IPS-NIHi7 (cell line): ENCODE measurements around the gene TEAD4.

ENCODE experiments used
- DNase-seq: peaks from one replicate; pipeline ENCODE4 v3.0.0; 2012; ENCODE audit warnings: mixed read lengths; ENCODE audit errors: extremely low spot score

TEAD4 gene

DNA sequence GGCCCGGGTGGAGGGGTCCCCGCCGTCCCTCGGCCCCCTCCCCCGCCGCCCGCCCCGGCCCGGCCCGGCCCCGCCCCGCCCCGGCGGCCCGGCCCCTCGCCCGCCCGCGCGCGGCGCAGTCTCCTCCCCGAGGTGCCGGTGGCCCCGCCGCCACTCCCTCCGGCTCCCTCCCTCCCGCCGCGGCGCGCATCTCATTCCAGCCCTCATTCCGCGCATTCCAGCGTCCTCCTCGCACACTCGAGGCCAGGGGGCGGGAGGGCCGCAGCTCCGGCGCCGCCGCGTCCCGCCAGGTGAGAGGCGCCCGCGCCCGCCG lies at the start of gene TEAD4:
Gene TEAD4, plus strand, starts transcription at position 206 of the 313 bp plus-strand sequence.
- peak; percentile 94 for DNase-seq

DNA sequence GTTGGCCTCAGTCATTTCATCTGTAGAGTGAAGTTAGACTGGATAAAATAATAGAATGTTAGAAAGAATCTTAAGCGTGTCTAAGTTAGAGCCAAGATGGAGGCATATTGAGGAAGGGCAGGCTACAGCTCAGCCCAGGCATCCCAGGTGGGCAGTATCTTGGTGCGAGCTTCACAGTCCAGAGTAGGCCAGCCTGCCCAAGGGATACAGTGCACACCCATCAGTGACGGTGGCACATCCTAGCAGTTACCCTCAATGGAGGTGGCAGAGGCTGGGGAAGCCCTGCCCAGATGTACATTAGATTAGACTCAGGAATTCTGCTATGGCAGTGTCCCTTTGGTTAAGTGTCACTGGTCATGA lies 47.0 kb upstream of the TEAD4 start:
- DNase-seq: no peak

DNA sequence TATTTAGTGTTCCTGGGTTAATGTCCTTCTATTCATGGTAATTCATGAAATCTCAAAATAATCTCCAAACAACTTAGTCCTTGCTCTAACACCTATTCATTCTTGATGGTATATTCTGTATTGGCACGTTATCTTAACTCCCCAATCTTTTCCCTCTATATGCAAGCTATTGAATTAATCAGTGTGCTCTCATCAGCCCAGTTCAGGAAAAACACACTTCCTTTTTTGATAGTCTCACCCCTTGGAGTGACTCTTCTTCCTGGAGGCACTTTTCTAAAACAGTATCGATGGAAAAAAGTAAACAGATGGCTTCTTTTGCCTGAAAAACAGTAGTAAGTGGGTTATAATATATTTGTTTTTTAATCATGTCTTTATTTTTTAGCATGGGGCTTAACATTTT lies 39.9 kb upstream of the TEAD4 start:
- no peak for DNase-seq

DNA sequence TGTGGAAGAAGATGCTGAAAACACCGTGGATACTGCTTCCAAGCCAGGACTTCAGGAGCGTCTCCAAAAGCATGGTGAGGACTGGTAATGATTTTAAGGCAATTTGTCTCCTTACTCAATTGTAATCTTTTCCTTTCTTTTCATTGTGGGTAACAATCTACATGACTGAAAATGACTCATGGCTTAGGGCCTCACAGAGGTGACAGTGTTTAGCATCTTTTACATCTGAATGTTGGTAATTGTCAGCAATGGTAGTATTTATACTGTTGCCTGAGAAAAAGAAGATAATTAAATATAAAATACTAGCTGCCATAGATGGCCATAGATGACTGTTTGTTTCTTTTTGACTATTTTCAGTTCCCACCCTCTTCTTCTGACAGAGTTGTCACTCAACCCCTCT lies 36.9 kb upstream of the TEAD4 start:
- DNase-seq: peak; percentile 24

DNA sequence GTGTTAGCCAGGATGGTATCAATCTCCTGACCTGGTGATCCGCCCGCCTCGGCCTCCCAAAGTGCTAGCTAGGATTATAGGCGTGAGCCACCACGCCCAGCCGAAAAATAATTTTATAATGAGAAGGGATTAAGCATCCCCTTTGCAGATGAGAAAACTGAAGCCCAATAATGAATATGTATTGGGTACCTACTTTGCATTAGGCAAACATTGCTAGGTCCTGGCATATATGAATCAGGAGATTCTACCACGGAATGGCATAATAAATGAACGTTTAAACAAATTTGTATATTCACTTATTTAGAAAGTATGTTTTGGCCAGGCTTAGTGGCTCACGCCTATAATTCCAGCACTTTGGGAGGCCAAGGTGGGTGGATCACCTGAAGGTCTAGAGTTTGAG lies 36.1 kb upstream of the TEAD4 start:
- no peak for DNase-seq

DNA sequence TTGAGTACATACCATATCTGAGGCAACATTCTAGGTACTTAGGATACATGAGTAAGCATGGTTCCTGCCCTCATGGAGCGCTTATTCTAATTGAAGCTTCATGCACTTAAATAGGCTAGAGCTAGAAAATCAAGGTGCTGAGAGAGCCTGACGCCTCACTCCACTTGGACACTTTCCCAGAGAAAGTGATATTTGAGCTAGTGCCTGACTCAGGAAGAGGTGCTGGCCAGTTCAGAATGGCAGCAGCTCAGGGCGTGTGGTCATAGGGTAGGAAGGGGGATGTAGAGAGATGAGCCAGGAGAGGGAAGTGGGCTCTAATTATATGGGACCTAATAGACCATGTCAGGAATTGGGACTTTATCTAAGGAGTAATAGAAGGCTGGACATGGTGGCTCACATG lies 35.2 kb upstream of the TEAD4 start:
- no peak for DNase-seq

DNA sequence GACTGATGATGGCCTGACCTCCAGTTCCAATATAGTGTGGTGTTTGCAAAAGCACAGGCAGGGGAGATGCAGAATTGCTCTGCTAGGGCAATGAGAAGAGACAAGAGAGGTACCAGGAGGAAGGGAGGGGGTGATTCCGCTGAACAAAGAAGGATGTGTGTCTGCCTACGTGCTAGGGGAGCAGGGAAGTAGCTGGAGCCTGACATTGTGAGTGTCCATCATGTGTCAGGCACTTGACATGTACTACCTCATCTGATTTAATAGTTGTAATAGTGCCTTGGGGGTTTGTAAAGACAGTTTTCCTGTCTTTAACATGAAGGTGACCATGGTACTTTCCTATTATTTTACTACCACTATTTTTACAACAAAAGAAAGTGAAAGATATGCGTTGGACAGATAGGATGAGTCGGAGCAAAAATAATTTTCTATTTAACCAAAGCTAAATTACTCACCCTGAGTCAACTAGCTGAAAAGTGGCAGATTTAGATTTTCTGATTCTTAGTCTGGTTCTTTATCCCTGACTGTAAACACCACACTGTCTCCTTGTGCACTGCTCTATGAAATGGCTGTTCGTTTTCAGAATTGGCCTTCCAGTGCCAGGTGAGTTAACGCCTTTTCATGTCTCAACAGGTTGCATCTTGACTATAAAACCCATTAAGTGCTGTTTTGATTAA lies 33.7 kb upstream of the TEAD4 start:
- no peak for DNase-seq

DNA sequence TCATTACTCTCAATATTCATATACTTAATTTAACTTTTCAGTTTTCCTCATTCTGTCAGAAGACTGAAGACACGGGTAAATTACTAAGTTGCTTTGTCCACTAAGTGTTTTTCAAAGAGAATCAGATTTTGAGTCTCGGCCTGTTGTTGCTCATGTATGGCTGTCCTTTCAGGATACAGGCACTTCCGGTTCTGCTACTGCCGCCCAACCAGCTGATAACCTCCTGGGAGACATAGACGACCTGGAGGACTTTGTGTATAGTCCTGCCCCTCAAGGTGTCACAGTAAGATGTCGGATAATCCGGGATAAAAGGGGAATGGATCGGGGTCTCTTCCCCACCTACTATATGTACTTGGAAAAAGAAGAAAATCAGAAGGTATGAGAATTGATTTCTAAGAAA lies 28.3 kb upstream of the TEAD4 start:
- DNase-seq: no peak

DNA sequence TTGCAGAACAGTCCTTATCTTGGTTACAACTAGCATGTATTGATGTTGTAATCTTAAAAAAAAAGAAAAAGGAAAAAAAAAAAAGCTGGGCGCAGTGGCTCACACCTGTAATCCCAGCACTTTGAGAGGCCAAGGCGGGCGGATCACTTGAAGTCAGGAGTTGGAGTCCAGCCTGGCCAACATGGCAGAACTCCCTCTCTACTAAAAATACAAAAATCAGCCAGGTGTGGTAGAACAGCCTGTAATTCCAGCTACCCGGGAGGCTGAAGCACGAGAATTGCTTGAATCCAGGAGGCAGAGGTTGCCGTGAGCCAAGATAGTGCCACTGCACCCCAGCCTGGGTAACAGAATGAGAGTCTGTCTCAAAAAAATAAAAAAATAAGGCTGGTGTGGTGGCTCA lies 25.6 kb upstream of the TEAD4 start:
- no peak for DNase-seq

DNA sequence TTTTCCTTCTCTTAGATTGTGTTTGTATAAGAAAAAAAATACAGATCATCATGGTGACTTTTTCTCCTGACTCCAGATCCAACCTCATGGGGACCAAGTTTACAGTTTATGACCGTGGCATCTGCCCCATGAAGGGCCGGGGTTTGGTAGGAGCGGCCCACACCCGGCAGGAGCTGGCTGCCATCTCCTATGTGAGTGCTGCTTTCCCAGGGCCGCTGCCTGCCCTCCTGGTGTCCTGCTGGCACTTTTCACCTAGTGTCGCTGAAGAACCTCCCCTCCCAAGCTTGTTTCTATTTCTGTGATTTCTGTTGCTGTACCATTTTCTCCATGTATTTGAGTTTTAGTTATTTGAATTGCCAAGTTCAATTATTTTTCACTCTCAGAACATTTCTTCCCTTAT lies 24.8 kb upstream of the TEAD4 start:
- DNase-seq: no peak

DNA sequence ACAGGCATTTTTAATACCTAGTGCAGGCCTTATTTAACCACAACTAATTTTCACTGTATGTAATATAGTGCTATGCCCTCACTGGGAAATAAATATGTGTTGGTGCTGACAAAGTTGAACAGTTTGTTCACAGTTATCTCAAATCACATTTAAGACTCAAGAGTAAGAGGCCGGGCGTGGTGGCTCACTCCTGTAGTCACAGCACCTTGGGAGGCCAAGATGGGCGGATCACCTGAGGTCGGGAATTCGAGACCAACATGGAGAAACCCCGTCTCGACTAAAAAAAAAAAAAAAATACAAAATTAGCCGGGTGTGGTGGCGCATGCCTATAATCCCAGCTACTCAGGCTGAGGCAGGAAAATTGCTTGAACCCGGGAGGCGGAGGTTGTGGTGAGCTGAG lies 22.9 kb upstream of the TEAD4 start:
- no peak for DNase-seq

DNA sequence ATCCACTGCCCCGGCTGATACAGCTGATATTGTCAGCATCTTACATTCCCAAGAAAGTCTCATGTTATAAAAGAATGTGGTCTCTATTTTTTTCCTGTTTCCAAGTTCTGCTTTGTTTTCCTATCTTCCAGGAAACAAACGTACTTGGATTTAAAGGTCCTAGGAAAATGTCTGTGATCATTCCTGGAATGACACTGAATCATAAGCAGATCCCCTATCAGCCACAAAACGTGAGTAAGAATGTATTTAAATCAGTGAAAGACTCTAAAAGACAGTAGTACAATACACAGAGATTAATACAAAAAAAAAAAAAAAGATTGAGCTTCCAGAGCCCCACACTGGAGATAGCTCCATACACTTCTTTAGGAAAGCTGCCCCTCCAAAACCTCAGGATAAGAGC lies 21.7 kb upstream of the TEAD4 start:
- DNase-seq: no peak

DNA sequence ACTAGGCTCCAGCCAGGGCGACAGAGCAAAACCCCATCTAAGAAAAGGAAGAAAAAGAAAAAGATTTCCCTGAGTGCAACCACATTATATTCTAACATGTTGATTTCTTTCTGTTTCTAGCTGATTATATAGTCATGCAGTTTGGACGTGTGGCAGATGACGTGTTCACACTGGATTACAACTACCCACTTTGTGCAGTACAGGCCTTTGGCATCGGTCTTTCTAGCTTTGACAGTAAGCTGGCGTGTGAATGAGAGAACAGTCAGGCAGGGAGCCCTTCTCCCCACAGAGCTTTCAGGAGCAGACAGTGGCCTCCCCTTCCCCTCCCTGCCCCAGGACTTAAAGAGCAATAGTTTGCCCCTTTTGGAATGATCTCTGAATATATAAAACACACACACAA lies 20.0 kb upstream of the TEAD4 start:
- DNase-seq: no peak

DNA sequence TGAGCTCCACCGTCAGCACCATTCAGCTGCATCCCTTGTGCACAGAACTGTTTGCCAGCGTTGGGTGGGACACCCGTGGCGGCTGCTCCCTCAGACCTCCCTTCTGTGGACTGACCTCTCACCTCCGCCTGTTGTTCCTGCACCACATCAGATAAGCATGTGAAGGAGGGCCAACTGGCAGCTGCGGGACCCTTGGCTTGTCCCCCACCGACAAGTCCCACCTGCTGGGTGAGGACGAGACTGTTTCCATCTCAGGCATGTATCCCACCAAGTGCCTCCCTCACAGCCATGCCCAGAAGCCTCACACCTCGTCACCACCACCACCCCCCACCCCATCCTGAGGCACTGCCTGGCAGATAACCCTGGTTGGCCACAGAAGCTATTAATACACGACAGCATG lies 18.6 kb upstream of the TEAD4 start:
- no peak for DNase-seq

DNA sequence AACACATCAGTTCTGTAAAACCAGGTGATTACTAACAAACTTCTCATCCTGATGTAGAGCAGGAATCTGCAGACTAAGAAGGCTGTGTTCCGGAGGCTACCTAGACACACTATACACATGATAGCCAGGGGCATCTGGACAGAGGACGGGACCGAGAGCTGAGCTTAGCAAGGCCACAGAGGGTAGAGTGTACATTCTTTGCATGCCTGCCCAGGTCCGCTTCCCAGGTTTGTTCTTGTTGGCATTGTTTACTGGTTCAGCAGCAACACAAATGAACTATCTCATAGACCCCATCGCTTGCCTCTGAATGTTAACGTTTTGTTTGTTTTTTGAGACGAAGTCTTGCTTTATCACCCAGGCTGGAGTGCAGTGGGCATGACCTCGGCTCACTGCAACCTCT lies 17.7 kb upstream of the TEAD4 start:
- no peak for DNase-seq

DNA sequence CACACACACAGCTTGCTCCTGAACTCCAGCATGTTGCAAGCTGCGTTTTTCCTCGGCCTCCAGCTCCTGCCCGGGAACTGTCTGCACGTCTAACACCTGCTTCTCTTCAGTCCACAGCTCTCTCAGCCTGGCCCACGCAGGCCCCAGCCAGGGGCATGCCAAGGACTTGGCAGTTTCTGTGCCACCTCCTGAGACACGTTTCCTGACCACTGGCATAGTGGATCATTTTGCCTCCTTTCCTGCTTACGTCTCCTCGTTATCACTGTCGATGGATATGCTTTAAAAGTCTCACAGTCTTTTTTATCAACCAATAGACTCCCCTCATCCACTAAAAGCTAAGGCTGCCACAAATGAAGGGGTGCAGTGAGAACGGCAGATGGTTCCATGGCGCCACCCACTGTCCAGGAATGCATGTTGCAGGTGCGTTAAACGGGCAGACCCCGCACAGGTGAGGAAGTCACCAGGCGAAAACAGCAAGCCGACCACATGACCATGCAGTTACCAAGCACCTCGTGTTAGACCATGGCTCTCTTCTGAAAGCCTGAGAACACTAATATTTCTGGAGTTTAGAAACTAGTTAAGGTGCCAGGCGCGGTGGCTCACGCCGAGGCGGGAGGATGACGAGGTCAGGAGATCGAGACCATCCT lies 14.7 kb upstream of the TEAD4 start:
- peak; percentile 91 for DNase-seq

DNA sequence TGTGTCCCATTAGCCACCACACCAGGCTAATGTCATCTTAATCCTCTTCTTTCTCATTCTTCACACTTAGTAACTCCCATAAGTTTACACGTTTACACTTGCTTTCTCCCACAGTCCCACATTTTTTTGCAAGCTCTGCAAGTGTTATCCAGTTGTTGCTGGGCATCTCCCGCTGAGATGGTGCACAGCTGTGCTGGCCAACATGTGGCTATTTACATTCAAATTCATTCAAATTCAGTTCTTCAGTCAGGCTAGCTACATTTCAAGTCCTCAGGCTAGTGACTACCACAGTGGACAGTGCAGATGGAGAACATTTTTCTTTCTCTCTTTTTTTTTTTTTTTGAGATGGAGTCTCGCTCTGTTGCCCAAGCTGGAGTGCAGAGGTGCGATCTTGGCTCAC lies 9.8 kb upstream of the TEAD4 start:
- peak; percentile 4 for DNase-seq

DNA sequence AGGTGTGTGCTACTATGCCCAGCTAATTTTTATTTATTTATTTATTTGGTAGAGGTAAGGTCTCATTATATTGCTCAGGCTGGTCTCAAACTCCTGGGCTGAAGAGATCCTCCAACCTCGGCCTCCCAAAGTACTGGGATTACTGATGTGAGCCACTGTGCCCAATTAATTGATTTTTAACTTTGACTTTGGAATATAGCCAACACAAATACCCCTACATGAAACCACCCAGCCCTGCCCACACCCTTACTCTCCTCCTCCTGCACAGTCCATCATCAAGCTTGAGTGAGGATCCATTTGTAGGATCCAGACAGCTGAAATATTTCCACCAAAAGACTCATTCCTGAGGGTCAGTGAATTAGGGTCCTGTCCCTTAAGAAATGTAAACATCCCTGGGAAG lies 3.3 kb upstream of the TEAD4 start:
- no peak for DNase-seq

DNA sequence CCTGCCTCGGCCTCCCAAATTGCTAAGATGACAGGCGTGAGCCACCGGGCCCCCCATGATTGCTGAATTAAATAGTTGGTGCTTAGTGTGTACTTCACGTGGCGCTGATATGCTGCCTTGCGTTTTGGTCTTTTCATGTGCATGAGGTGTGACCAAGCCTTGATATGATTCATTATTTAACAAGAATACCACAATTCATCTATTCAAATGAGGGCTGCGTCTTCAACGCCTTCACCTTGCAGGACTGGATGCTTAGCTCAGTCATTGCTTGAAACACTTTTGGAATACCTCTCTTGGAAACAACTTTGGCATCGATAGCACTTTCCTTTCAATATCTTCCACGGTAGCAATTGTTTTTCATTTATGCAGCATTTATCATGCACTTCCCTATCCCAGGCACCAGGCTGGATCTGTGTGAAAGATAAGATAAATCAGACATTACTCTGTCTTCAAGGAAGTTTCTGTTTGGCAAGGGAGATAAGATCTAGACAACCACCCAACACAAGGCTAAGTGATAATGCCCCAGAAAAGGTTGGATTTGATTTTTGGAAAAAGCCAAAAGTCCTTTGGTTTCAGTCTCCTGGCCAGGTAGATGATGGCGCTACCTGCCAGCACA lies 1.3 kb upstream of the TEAD4 start:
- no peak for DNase-seq

DNA sequence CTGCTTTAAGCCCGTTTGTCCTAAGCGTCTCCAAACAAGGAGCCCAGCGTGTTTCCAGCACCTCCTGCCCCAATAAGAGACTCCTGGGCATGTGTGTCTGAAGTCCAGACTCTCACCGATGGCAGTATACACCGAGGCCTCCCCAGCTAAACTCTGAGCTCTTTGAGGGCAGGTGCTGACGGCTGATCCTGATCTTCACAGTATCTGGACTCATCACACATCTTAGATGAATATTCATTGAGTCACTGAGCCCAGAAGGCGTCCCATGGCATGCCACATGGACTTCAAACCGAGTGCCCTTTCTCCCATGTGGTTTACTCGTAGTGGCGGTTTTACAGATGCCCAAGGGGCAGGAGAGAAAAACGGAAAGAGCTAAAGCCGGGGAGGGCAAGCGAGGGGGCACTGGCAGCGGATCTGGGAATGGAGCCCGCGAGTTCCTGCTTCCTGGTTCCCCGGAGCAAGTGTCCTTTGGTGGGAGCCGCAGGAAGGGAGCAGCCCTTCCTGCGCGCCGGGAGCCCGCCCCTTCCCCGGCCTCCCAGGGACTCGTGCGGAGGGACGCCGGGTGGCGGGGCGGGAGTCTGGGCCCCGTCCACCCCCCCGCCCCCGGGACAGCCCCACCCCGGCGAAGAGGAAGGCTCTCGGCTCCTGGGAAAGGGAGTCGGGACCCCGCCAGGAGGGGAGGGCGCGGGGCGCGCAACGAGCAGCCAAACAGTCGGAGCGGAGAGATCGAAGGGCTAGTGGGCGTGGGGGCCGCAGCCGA lies 585 bp upstream of the TEAD4 start:
- DNase-seq: no peak

DNA sequence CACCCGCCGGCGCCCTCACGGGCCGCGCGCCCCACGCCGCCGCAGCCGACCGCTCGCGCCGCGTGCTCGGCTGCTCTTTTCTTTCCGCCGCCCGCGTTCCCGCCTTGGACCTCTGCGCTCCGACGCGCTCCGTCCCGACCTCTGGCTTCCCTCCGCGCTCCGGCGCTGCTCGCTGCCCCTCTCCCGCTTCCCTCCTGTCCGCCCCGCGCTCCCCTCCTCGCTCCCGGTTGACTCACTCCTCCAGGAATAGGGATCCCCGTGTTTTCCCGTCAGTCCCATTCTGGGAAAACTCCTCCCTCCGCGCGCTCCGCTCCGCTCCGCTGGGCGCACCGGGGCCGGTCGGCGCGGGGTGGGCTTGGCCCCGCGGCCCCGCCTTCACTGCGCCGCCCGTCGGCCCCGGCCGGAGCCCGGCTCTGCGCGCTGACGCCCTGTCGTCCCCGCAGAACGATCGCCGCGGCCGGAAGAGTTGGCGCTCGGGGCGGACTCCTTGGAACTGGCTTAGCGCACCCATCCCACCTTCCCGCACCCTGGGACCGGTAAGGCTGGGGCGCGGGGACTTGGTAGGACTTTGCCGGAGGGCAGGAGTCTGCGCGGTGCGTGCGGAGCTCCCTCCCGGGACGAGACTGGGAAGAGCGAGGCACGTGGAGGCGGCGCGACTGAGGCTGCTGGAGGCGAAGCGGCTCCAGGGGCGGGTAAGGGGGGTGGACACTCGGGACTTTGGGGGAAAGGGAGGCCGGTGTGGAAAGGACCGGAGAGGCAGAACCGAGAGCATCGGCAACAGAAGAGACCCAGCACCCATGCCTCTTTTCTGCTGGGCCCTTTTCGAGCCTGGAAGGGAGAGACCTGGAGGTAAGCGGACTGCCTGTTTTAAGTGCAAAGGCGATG lies 550 bp downstream of the TEAD4 start:
- peak; percentile 43 for DNase-seq

DNA sequence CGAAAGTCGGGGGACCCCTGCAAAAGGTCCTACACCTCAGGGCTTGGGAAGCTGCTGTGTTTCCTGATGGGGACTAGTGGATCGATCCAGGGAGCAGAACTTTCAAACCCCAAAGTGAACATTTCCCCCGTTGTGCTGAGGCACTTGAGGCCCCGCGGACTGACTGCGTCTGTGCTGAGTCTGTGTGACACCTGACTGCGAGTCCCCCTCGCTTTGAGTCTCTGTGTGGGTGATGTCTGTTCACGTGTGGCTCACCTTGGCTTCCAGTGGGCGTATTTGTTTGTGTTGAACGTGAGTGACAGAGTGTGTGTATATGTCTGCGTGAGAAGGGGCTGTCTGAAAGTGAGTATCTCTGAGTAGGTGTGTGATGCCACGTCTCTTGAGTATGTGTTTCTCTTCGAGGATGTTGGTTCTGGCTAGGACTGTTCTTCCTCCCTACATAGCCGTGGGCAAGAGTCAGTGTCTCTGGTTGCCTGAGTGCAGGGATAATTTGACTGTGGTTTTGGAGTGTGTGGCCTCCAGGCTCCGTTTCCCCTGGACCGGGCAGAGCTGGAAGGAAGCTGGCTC lies 1.3 kb downstream of the TEAD4 start:
- no peak for DNase-seq
